HG03469 (cell line): Measurements from ENCODE around the gene TGFA.

Experiments
- ATAC-seq: cut with Tn5 transposase; IDR thresholded peaks from one replicate; pipeline ENCODE4 v1.9.1; 2021; ENCODE audit warnings: mild to moderate bottlenecking, moderate library complexity, moderate number of reproducible peaks; ENCODE audit not compliant: unreplicated experiment

The TGFA gene

DNA sequence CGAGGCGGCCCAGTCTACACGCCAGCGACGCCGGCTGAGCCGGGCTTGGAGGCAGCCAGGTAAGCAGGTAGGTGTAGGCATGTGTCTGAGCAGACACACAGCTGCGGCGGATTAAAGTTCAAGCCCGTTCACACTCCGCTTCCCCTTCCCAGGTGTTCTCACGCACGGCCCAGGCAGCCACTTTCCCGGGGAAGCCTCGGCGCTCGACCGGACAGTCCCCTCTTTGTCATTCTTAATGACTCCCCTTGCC is 367 bp downstream of the TGFA start:
- no peak for ATAC-seq

DNA sequence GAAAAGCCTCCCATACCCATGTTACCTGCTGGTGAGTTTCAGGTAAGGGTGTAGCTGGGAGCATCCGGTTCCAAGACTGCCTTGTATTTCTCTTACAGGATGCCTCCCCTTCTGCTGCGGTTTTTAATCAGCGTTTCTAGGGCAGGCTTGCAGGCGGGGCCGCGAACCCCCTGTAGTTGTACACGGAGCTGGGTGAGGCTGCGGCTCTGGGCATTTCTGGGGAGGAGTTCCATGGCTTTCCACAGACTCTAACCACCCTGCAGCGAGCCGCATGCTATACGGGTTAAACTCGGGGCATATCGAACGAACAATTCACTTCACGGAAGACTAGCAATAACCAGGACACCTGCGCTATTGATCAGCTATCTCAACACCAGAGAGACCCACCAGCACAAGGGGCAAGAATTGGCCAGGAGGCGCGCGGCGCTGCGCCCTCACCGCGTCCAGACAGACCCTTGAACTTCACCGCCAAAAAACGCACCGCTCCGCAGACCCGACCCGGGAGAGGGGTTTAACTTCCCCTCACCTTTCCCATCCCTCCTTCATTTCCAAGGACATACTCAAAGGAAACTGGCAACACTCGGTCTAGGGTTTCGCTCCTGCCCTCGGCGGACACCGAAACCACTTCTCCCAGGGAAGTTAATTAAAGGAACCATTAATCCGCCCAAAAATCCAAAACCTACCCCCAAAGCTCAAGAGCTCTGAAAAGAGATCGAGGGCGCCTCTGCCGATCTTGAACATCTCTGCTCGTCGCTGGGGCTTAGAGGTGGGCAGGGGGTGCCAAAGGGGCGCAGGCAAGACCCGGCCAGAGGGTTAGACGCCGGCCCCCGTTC is 909 bp downstream of the TGFA start:
- no peak for ATAC-seq

DNA sequence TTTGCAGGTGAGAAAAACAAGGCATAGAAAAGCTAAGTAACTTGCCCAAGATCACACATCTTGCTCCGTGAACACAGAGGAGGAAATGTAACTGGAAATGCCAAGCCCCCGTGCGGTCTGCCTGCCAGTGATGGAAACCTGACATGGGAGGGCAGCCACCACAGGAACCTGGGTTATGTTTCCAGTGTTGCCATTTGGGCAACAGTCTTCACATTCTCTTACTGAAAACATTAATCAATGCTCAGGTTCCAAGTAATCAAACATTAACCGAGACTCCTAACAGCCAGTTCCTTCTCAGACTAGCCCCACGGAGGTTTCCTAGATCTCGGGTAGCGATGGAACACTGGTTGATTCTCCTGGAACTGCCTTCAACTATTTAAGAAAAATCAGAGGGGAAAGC is 2.5 kb downstream of the TGFA start:
- no peak for ATAC-seq

DNA sequence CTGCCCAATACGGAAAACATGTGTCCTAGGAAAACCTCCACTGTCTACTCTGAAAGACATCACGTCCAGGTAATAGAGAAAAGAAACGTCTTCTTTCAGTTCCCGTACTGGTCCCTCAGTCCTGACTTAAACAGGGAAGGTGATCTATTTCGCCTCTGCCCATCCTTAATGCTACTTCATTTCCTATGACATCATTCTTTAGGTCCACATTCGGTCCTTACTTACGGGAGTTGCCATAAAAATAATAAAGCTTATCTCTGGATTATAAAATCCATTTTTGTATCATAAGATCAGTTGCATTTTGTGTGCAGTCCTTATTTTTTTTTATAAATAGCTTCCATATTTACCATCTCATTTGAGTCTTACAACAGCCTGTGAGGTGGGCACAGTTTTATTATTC is 3.7 kb downstream of the TGFA start:
- ATAC-seq, result no peak

DNA sequence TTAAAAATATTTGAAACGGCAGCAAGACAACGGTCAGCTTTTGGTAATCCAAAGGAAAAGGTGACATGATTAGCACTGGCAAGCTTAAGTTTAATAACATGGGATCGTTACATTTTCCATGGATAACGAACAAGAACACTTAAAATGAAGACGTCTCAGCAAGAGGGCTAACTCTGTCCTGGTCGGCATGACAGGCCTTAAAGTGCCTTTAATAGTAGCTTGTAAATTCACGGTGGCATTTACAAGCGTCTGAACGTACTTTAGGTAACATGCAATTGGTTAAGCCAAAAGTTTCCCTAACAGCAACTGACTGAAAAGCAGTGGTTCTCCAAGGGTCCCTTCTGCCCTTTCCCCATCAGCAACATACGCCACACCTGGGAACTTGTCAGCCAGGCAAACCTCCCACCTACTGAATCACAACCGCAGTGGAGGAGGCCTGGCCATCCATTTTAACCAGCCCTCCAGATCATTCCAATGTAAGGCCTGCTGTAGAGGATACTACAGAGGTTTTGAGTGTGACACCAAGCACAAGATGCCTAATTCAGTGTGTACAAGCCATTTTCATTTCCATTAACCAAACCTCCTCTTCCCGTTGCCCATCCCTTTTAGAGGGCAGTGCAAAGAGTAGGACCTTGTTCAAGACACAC is 4.4 kb downstream of the TGFA start:
- ATAC-seq, result no peak

DNA sequence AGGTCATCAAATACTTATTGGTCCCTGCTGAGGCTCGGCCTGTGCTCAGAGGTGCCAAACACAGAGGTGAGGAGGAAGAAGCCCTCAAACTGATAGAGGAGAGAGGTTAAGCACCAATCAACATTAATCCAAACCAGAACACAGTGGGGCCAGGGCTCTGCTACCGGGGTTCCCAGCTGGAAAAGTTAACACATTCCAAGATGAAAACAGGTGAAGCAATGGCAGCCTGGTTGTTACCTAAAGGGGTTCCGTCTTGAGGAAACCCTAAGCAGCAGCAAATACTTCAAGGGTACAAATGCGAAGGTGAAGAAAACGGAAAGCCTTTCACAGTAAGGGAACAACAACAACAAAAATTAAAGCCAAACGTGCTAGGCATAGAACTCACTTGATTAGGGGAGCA is 5.4 kb downstream of the TGFA start:
- no peak for ATAC-seq

DNA sequence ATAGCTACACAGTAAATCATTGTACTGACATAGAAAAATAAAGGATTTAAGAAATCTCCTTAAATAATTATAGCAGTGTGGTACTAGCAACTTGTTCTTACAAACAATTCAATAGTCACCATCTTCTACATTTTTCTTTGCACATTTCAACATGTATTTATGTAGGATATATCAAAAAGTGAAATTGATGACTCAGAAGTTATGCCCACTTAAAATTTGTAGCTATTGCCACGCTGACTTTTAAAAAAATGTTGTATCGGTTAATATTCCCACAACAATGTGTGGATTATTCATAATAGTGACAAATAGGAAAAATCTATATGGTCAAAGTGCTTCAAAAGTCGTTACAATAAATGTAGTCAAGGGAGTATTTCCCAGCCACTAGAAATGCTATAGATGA is 6.7 kb downstream of the TGFA start:
- no peak for ATAC-seq

DNA sequence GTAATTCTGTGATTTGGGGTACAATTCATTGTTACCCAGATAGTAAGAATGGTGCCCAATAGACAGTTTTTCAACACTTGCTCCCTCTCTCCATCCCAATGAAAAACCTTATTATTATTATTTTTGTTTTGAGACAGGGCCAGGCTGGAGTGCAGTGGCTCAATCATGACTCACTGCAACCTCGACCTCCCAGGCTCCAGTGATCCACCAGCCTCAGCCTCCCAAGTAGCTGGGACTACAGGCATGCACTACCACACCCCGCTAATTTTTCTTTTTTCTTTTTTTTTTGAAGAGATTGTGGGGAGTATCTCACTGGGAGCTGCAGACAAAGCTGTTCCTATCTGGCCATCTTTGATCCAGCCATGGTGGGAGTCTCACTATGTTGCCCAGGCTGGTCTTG is 7.2 kb downstream of the TGFA start:
- no peak for ATAC-seq

DNA sequence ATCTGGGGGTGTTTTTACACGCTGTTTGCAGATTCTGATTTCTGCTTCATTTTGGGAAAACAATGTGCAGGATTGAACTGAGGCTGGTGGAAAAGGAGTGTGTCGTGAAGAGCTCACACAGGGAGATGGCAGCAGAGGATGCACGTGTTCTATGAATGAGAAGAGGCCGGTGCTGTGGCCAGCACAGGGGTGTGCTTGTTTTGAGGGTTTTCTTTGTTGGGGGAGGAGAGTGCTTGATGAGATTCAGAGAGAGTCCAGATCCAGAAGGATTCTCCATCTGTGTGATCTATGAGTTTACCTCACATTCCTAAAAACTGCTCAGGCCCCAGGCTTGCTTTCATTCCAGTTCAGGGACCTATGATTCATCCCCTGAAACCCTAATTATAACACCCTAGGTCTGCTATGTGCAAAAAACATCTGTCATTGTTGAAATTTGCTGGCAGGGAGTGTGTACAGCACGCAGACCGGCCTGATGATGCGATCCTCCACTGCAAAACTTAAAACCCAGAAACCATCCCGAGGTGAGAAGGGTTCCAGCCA is 12.1 kb downstream of the TGFA start:
- ATAC-seq, result no peak

DNA sequence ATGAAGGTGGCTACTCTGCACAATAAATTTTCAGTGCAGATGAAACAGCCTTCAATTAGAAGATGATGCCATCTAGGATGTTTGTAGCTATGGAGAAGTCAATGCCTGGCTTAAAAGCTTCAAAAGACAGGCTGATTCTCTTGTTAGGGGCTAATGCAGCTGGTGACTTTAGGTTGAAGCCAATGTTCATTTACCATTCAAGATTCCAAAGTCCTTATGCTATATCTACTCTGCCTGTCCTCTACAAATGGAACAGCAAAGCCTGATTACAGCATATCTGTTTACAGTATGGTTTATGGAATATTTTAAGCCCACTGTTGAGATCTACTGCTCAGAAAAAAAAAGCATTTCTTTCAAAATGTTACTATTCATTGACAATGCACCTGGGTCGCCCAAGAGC is 15.8 kb downstream of the TGFA start:
- no peak for ATAC-seq

DNA sequence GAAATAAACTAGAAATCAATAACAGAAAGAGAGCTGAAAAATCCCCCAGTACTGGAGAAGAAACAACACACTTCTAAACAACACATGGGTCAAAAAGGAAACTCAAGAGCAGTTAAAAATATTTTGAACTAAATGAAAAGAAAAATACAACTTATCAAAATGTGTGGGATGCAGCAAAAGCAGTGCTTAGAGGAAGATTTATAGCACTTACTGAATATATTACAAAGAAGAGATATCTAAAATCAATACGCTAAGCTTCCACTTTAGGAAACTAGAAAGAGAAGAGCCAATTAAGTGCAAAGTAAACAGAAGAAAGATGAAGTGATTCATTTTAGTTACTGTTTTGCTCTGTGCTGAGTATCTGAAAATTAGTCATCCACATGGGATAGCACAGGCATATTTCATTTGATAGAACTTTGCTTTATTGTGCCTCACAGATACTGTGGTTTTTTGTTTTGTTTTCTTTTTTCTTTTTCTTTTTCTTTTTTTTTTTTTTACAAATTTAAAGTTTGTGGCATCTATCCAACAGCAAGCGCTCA is 17.0 kb downstream of the TGFA start:
- no peak for ATAC-seq

DNA sequence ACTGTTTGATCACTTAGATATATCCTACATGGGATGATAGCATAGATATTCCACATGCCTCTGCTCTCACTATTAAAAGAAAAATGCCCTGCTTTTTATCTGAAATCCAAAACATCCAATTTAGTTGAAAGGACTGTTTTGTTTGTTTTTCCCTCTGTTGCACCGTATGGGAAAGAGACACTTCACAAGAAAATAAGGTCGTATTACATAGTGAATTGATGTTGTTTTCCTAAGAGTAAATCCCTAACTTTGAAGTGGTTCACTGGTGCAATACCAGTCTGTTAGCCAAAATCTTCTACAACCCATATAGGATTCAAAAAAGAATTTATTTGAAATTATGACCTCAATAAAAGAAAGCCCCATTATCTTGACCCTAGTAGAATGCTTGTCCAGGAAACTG is 18.1 kb downstream of the TGFA start:
- no peak for ATAC-seq

DNA sequence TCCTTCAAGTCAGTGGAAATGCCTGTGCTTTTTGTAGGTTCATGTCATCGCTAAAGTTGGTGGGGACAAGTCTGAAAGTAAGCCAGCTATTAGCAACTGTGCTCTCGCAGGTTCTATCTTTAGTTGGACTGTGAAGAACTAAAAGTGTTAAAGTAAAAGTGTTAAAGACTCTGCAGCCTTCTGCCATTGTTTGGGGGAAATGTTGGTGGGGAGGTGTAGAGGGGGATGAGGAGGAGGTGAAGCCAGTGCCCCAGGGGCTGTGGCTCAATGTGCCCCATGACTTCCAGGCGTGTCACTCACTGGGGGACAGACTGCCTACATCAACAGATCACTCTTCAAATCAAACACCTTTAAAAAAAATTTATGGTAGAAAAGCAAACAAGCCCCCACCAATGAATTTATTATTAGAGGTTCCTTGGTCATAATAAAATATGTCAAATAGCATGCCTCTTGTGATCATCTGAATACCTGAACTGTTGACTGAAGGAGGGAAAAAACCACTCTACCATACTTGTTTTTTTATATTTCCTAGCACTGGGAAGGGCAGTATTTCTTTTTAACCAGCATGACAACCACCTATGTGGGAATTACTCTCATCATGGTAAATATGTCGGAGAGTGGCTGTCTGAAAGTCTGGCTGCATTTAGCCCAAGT is 19.3 kb downstream of the TGFA start:
- no peak for ATAC-seq

DNA sequence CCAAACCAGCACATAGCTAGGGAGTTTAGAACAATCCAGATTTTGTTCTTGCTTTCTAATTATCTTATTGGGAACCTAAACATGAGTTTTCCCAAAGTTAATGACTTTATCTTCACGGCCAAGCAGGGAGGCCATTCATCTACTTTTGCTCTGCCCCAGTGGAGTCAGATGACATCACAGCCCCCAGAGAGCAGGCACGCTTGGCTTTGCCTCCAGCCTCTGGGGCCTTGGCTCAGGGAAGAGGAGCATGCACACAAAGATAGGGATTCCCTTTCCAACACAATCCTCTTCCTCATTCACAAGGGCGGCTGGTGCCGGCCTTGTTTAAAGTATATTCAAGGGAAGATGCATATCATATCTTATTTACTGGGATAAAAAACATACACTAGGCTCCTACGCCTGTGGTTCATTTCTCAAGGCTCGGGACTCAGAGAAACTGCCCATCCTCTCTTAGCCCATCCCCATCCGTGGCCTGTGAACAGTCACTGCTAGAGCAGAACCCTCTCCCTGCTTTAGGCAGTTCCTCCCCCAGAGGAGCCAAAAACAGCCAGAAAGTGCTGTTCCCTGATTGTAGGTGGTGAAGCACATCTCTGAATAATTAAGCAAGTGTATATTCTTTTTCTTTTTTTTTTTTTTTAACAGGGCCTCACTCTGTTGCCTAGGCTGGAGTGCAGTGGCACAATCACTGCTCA is 21.2 kb downstream of the TGFA start:
- ATAC-seq, result no peak

DNA sequence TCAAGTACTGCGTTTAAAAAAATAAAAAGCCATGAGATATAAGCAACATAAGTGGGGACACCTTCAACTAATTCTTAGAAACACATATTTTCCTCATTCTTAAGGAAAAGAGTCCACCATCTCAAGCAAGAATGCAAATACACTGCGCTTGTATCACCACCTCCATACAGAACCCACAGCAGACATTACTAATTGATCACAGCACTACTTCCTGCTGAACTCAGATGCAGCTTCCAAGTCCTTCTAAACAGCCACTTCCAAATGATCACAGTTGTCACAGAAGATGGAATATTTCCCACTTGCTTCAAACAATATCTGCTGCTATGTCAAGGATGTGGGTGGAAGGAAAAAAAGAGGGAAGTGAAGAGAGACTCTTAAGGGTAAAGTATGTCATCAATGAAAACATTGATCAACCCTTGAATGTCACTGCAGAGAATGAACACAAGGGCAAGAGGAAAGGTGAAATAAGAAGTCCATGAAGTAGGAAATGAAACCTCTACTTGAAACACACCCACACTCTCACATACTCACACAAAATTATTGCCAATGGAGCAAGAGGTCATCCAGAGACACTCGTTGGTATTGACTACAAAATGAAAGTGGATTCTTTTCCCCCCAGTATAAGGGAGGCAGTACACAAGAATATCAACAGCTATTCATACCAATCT is 22.1 kb downstream of the TGFA start:
- ATAC-seq, result no peak

DNA sequence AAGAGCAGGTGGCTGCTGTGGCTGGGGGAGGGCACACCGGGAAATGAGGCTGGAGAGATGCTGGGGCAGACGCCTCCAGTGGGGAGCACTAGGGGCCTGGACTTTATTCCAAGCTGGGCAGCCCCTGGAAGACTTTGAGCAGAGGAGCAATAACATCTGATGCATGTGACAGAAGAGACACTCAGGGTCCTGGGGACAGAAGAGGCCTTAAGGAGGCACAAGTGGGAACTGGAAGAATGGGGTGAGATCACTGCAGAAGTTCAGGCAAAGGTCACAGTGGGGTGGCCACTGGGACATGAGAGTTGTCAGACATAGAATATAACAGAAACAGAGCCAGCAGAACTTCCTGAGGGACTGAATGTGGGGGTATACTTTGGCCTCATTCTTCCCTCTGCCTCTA is 24.0 kb downstream of the TGFA start:
- ATAC-seq, result no peak

DNA sequence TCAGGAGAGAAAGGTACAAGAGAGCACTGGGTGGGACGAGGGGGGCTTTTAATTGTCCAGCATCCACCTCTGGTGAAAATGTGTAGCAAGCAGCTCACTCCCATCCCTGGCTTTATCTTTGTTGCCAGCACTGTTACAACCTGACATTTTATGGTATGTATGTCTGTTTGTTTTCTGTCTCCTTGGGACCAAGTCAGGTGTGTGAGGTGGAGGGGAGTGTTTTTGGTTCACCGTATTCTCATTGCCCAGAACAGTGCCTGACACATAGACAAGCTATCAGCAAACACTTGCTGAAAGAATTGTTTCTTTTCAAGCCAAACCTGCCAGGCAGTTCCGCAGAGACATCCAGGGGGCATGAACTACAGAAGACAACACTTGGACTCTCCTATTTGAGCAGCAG is 24.7 kb downstream of the TGFA start:
- ATAC-seq, result no peak

DNA sequence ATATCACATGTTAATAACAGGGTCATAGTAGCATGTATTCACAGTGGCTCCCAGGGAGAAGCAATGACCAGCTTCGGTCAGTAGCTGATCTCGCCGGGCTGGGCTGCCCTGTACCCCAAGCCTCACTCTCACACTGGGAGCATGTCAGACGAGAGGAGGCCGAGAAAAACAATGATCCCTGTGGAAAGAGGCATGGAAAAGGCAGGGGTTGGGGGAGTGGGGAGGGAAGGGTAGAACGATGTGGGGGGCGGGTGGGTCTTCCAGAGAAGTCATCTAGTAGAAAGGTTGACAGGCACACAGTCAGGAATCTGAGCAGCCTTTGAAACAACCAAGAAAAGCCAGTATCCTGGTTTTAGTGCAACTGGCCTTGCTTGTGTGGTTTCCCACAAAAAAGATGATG is 25.4 kb downstream of the TGFA start:
- ATAC-seq, result no peak

DNA sequence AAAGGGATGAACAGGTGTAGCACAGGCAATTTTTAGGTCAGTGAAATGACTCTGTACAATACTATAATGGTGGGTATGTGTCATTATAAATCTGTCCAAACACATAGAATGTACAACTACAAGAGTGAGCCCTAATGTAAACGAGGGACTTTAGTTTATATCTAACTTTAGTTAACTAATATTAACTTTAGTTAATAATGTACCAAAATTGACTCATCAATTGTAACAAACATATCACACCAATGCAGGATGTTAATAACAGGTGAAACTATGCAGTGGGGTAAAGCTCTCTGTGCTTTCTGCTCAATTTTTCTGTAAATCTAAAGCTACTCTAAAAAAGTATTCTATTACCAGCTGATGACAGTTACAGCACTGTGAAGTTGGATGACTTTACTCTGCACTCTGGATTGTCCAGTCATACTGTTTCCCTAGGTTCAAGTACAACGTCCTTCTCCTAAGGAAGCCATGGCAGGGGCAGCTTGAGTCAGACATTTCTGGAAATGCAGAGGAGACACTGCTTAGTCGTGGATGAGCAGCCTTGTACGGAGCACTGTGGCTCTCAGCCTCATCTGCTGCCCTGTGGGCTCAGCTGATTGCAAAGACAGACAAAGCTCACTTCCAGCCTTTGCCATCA is 26.1 kb downstream of the TGFA start:
- no peak for ATAC-seq

DNA sequence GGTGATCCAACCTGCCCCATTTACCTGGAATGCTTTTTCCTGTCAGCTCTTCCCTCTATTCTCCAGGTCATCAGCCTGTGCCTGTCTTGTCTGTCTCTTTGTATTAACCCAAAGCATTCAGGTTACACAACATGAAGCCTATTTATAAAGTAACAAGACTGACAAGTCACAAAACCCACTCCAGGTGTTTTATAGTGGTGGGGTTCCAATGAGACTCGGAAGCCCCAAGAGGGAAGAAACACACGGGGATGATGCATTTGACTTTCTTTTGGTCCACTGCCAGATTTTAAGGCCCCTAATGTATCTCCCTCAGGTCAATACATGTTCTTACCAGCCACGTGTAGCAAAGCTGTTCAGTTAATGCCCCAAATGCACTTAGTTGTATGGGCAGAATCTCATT is 27.5 kb downstream of the TGFA start:
- ATAC-seq, result no peak
